HG02798 (cell line): ENCODE results near the gene GSTA5.
"Not testable (repeated sequence)": the region's sequence is repeated elsewhere in the genome, so short reads cannot be mapped to it uniquely, and the experiment has no call there.

ENCODE experiments used
- ATAC-seq: cut with Tn5 transposase; IDR thresholded peaks from one replicate; pipeline ENCODE4 v1.9.1; 2021; ENCODE audit warnings: mild to moderate bottlenecking; ENCODE audit not compliant: unreplicated experiment, poor library complexity

The GSTA5 gene

GRCh38 chr6:52839124-52840055 lies 1.2 kb downstream of the GSTA5 start:
- peak; percentile 85 for ATAC-seq

GRCh38 chr6:52834481-52834880 lies 6.1 kb downstream of the GSTA5 start:
- no peak for ATAC-seq

GRCh38 chr6:52830869-52831268 lies 9.7 kb downstream of the GSTA5 start:
- not testable (repeated sequence) for ATAC-seq

GRCh38 chr6:52829046-52829817 lies 11.4 kb downstream of the GSTA5 start:
- no peak for ATAC-seq

- ATAC-seq = not testable (repeated sequence)
Measured at GRCh38 chr6:52828621-52829020, 12.0 kb downstream of the GSTA5 start.

- ATAC-seq = not testable (repeated sequence)
Measured at GRCh38 chr6:52827073-52827783, 13.4 kb downstream of the GSTA5 start.

- no peak for ATAC-seq
Measured at GRCh38 chr6:52826513-52826912, 14.1 kb downstream of the GSTA5 start.

GRCh38 chr6:52825900-52826459 lies 14.6 kb downstream of the GSTA5 start:
- not testable (repeated sequence) for ATAC-seq

GRCh38 chr6:52825270-52825793 lies 15.3 kb downstream of the GSTA5 start:
- not testable (repeated sequence) for ATAC-seq

GRCh38 chr6:52821842-52822241 lies 18.8 kb downstream of the GSTA5 start:
- no peak for ATAC-seq

GRCh38 chr6:52820198-52820597 lies 20.4 kb downstream of the GSTA5 start:
- ATAC-seq = no peak

GRCh38 chr6:52815167-52816092 lies 25.2 kb downstream of the GSTA5 start:
- ATAC-seq = peak; percentile 86

- ATAC-seq = not testable (repeated sequence)
Measured at GRCh38 chr6:52814545-52814944, 26.1 kb downstream of the GSTA5 start.

- not testable (repeated sequence) for ATAC-seq
Measured at GRCh38 chr6:52809777-52810176, 30.8 kb downstream of the GSTA5 start.

GRCh38 chr6:52808660-52809059 lies 32.0 kb downstream of the GSTA5 start:
- ATAC-seq = no peak

- ATAC-seq = not testable (repeated sequence)
Measured at GRCh38 chr6:52803668-52804255, 36.9 kb downstream of the GSTA5 start, which contains the start of gene GSTA1. Gene GSTA1 (minus strand): TSS chr6:52803816. CDS start chr6:52799267, 4,549 bp downstream.

GRCh38 chr6:52802806-52803205 lies 37.8 kb downstream of the GSTA5 start:
- no peak for ATAC-seq

- ATAC-seq = no peak
Measured at GRCh38 chr6:52801188-52801841, 39.3 kb downstream of the GSTA5 start.
